CD1c-positive myeloid dendritic cell (primary cell): ENCODE results near the gene FSCN2.

Experiments
- DNase-seq: peaks from one replicate; pipeline ENCODE4 v3.0.0-alpha.2; 2016; ENCODE audit errors: extremely low spot score

Gene FSCN2, protein sequence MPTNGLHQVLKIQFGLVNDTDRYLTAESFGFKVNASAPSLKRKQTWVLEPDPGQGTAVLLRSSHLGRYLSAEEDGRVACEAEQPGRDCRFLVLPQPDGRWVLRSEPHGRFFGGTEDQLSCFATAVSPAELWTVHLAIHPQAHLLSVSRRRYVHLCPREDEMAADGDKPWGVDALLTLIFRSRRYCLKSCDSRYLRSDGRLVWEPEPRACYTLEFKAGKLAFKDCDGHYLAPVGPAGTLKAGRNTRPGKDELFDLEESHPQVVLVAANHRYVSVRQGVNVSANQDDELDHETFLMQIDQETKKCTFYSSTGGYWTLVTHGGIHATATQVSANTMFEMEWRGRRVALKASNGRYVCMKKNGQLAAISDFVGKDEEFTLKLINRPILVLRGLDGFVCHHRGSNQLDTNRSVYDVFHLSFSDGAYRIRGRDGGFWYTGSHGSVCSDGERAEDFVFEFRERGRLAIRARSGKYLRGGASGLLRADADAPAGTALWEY

DNA sequence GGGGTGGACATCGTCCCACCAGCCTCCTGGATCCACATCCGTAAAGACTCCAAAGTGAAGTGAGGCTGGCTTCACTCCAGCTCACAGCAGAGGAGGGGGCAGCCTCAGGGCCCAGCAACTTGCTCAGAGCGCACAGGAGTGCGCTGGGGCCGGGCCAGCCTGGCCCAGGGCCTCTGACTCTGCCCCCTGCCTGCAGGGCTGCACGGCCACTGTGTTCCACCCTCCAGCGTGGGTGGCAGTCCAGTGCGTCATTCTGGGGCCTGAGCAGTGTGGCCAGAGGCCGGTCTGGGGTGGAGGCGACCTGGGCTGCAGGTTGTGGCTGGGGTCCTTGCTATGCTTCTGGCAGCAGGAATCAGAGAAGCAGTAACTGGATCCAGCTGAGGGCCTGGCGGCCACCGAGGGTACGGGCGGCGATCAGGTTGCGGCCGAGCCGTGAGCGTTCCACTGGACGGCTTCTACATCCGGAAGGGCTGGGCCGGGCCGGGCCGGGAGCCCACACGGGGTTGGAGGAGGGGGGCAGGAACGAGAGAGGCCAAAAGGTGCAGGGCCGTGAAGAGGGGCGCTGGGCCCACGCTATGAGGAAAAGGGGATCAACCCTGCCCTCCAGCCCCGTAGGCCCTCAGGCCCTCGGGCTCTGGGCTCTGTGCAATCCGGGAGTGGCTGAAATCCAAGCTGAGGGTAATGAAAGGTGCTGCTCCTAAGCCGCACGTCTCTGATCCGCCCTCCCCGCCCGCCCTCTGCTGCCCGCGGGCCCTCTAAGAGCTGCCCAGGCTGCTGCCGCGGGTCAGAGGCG, at the start of gene FSCN2:
Gene FSCN2 (plus strand): TSS at position 787 of the 793 bp plus-strand sequence. CDS start 155 bp downstream, outside the sequence.
- DNase-seq: no peak

DNA sequence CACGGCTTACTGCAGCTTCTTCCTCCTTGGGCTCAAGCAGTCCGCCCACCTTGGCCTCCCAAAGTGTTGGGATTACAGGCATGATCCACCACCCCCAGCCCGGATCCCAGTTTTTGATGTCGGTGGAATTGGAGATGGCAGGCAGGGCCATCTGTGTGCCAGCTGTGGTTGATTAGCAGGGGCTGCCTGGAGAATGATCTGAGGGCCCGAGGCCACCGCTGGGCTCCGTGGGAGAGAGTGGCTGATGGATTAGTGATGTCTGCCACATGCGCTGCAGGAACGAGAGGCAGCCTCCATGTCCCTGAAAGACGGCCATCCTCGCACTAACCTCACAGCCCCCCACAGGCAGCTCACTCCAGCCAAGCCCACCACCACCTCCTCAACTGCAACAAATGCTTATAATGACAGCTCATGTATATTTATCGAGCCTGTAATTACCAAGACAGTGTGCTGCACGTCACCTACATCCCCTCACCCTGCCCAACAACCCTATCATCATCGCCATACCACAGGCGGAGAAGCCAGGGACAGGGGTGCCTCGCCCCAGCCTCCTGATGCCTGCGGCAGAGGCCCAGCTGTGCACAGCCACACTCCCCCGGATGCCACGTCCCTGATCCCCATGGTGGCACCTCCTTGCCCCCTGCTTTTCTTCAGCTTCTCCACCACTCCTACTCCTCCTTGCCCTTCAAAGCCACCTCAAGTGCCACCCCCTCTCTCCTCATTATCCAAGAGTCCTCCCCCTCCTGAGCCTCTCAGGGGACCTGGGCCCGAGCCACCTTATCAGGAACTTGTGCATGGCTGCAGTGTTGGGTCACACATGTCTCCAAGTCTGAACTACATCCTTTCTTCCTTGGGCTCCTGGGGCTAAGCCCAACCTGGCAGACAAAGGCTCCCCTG, 48.8 kb upstream of the FSCN2 start:
- no peak for DNase-seq

DNA sequence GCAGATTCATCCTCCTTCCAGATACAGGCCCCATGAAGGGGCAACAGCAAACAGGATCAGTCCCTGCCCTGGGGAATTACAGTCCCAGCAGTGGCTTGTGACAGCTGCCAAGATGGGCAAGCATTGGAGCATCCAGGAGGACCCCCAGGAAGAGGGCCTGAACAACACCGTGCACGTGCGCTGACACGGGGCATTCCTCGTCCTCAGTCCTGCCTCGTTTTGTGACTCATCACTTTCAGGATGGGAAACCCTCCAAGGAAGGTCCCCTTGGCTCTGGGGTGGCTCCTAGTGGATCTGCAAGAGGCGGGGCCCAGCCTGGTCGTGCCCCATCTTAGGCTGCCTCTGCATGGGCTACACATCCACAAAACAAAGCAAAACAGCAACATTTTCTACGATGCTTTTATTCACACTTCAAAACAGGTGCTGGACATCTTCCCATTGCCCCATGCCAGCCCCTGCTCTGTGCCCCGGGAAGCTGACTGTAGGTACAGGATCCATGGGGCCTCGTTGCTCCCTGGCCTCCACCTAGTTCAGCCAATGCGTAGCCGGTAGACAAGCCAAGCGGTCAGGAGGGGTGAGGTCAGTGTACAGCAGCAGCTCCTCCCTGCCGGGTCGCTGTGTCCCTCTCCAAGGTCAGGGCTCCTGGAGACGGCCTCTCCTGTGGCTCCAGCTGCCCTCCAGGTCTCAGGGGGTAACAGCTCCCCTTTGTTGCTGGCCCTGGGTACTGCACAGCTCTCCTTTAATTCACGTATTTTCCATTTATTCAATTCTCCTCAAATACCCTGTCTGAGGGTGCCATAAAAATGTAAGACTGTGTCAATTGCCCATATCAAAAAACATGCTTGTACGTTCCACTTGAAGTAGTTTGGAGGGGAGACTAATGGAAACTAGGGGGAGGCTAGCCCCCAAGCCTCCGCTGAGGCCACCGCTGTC, 47.8 kb upstream of the FSCN2 start:
- DNase-seq: no peak

DNA sequence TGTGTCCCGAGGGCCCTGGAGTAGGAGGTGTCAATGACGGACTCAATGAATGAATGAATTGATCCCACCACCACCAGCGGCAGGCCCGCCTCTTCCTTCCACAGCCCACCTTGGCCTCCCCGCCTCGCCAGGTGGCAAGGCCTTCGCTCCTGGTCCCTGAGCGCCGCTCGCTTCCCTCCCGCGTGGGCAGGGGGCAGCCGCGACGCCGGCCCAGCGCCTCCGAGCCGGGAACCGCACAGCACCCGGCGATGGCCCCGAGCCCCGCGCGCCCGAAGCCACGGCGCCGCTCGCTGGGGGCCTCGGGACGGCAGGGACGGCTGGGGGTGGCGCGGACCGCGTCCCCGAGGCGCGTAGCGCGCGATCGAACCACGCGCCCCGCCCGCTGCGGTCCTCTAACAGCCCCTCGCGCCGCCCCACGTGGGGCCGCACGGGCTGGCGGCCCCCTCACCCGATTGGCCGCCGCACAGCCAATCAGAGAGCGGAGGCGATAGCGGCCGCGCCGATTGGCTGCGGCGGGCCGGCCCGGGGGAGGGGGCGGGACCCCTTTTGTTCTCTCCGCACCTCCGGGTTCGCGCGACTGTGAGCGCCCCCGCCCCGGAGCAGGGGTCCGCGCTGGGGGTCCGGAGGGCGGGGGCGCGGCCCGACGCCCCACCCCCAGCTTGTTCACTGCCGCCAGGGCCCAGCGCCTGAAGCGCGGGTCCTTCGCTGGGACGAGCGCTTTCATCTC, 46.9 kb upstream of the FSCN2 start:
- peak; percentile 76 for DNase-seq

DNA sequence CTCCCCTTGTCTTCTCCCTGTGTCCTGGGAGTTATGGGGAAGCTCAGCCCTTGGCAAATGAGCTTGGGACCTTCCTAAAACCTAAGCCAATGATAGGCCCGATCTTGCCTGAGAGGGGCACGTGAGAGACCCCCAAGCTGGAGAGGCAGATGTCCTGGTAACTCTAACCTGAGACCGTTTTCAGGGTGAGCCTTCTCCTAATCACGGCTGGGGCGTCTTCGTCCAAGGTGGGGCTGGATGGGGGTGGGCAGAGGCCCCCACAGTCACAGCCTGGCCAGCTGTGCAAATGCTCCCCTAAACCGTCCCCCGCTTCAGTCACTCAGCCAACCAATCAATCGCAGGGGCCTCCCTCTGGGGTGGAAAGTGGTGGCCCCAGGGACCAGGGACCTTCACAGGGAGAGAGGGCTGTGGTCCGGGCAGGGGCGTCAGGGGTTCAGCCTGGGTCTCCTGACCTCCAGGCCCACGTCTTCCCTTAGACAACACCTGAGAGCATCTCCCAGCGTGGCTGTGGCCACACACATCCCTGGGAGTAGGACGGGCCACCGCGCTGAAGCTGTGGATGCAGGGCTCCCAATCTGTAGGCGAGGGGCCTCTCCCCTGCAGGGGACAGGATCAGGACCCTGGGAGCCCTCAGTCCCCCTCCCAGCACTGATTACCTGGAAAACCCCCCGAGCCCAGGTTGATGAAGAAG, 46.2 kb upstream of the FSCN2 start:
- no peak for DNase-seq

DNA sequence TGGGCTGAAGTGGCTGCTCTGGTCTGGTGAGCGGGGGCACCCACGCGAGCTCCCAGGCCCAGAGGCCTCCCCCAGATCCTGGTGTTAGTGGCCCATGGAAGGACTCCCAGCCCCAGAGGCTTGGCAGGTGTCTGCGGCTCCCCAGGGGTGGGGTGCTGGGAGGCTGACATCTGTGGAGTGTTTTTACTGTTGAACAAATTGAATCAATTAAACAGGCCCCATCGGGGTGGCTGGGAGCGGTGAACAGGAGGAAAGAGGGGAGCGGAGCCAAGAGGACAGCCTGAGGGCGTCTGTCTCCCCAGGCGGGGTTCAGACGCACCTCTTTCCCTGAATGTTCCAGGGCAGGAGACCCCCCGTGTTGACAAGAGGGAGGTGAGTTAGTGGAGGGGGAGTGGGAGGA, 45.5 kb upstream of the FSCN2 start:
- DNase-seq: no peak

DNA sequence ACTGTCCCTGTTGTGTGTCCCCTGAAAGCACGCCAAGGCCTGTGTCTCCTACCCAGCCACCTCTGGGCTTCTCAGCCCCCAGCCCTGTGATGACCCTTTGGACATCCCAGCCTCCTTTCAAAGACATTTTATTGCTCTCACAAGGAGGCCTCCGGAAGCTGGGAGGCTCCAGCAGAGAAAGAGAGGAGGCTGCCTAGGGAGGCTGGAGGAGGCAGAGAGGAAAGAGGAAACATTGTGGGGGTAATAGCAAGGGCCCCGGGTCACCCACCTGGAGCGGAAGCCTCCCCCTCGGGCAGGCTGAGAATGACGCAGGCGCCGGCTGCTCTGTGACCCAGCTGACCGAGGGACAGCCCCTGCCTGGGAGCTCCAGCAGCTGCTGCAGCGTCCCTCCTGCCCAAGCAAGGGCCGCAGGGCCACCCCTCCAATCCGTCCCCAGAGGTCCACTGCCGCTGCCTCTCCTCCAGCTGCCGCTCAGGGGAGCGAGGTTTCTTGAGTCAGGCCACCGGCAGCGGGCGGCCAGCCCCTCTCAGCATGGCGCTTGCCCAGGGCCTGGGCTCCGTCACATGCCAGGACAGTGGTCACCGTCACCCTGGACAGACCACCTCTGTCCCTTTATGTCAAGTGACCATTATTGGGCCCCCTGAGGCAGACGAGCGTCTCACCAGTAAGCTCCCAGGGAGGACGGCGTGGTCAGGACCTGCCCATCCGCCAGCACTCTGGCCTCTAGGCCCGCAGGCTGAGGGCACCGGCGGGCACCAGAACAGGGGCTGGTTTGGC, 44.9 kb upstream of the FSCN2 start:
- DNase-seq: peak; percentile 44

DNA sequence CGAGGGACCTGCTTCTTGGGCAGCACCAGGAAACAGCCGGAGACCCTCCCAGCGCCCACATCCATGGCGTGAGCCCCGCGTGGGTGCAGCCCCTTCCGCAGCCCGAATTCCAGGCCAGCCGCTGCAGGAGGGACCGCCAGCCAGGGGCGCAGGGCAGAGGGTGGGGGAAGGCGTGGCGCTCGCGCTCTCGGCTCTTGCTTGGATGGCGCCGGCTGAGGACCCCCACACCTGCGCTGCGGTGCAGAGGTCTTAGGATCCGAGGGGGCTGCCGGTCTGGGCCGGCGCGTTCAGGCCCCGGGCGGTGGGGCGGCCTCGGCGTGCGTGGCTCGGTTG, 44.3 kb upstream of the FSCN2 start:
- no peak for DNase-seq

- DNase-seq: peak; percentile 92
Observed at GRCh38 chr17:81484195-81484979, 43.8 kb upstream of the FSCN2 start.

DNA sequence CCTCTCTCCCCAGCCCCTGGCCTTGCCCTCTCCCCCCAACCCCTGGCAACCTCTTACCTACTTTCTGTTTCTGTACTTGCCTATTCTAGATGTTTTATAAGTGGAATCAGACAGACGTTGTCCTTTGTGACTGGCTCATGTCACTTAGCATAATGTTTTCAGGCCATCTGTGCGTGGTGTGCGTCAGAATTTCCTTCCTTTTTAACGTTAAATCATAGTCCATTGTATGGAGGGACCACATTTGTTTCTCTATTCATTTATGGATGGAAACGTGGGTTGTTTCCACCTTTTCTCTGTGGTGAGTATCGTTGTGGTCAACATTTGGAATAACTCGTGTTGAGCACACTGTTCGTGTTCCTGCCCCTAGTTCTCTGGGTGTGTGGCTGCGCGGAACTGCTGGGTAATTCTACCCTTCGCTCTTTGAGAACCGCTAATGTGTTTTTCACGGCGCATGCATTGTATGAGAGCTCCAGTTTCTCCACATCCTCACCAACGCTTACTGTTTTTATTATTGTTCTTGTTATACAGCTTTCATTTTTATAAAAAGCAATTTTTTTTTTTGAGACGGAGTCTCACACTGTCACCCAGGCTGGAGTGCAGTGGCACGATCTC, 41.9 kb upstream of the FSCN2 start:
- peak; percentile 55 for DNase-seq

GRCh38 chr17:81487089-81487486, 41.1 kb upstream of the FSCN2 start:
- DNase-seq: no peak

- peak; percentile 83 for DNase-seq
Observed at GRCh38 chr17:81487487-81488275, 40.5 kb upstream of the FSCN2 start.

DNA sequence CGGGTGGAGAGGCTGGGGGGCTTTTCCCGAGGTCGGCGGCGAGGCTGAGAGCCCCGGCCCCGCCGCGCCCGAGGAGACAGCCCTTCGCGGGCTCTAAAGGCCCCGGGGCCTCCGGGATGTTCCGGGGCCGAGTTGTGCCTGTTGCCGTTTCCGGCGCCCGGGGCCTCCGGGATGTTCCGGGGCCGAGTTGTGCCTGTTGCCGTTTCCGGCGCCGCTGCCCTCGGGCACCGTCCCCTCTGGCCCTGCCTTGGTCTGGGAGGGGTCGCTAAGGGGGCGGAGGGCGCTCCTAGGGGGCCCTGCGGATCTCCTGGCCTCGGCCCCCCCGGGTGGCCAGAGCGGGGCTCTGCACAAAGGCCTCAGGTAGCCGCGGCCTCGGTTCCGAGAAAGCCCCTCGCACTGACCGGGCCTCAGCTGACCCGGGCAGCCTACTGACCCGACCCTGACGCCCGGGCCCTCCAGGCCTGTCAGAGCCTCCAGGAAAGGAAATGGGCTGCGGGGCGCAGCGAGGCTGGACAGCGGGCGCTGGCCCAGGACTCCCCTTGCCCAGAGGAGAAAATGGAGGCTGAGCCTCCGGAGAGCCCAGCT, 39.8 kb upstream of the FSCN2 start:
- no peak for DNase-seq

- no peak for DNase-seq
Observed at GRCh38 chr17:81489012-81489997, 38.9 kb upstream of the FSCN2 start.
